Colonic mucosa (tissue), 4 donors: Measurements from ENCODE around the gene CYP2W1. TPM values are rescaled to one million over a fixed set of nuclear protein-coding genes. Genes with fewer than 3 reads are reported as not detected.

Experiments used
- DNase-seq: peaks from one replicate; pipeline ENCODE4 v3.0.0-alpha.2; 2020
- H3K27ac ChIP-seq: fragments of 200-600 bp; one replicate; pipeline ENCODE4 v1.8.0; 2021
- H3K27me3 ChIP-seq: fragments of 200-600 bp; one replicate; pipeline ENCODE4 v1.8.0; 2021
- H3K36me3 ChIP-seq: fragments of 200-600 bp; one replicate; pipeline ENCODE4 v1.8.0; 2021
- H3K4me1 ChIP-seq: fragments of 200-600 bp; one replicate; pipeline ENCODE4 v1.8.0; 2021; ENCODE audit warnings: mild to moderate bottlenecking
- H3K4me3 ChIP-seq: fragments of 200-600 bp; one replicate; pipeline ENCODE4 v1.8.0; 2021
- H3K9ac ChIP-seq, 2 donors: one replicate each; pipeline ENCODE4 v1.7.0; 2013; ENCODE audit warnings: control low read depth in 2 of 2, low read depth in 2 of 2, low read length in 2 of 2
- H3K9me3 ChIP-seq: fragments of 200-600 bp; one replicate; pipeline ENCODE4 v1.8.0; 2021
- CTCF ChIP-seq: fragments of 200-600 bp; IDR thresholded peaks from one replicate; pipeline ENCODE4 v1.8.0; 2022; ENCODE audit warnings: antibody characterized with exemption, mild to moderate bottlenecking
- intact Hi-C: fragments of 100-400 bp; cut with DNase I; formaldehyde crosslinking; loops from one replicate; pipeline ENCODE4 v1.14.1; 2022
- total RNA-seq, 2 donors: library from RNA; stranded (reverse); fragmentation: NEBNext Ultra II Directional in 1 of 2; extraction: Animal tissue kit (Norgen Biotek cat#: 25700) in 1 of 2; gene quantifications; one replicate each; pipeline ENCODE4 v1.2.1, GENCODE V29; 2021
- donor health status: healthy.
- donor health status: DM: no; HTN: no; CAD: no.
- donor health status: DM: no; HTN: no; CAD: no.

The CYP2W1 gene
- total RNA-seq, 2 donors from 2014 or later, result 2.7 to 4.5 TPM

- Histone ChIP-seq H3K4me3 (no peak overlapping the region), H3K4me1 (no peaks in the 10 kb centered on the region), H3K27me3 (no peaks in the 10 kb centered on the region), H3K9me3 (no peaks in the 10 kb centered on the region), H3K9ac (no peak overlapping the region), H3K36me3 (no peaks in the 10 kb centered on the region), H3K27ac (no peak overlapping the region)
- TF ChIP-seq CTCF, result no peak
- no peak for DNase-seq
- intact Hi-C loops, result no loop called here
Measured at GRCh38 chr7:1016577-1017531, 33.9 kb downstream of the CYP2W1 start.

- DNase-seq, result no peak
- no peaks in the 10 kb centered on the region for H3K4me1 ChIP-seq
Measured at GRCh38 chr7:1017586-1018333, 34.8 kb downstream of the CYP2W1 start.

GRCh38 chr7:1018334-1018695 is 35.3 kb downstream of the CYP2W1 start:
- intact Hi-C loops, result no loop called here
- no peaks in the 10 kb centered on the region for H3K36me3 ChIP-seq
- TF ChIP-seq CTCF, result no peak

More at GRCh38 chr7:1017586-1018333, 34.8 kb downstream of the CYP2W1 start:
- Histone ChIP-seq H3K36me3 (no peaks in the 10 kb centered on the region), H3K9me3 (no peaks in the 10 kb centered on the region), H3K9ac (no peak overlapping the region), H3K4me3 (no peak overlapping the region), H3K27me3 (no peaks in the 10 kb centered on the region), H3K27ac (no peak overlapping the region)
- no peak for TF ChIP-seq CTCF
- intact Hi-C loops, result no loop called here

GRCh38 chr7:1019255-1019785 is 36.3 kb downstream of the CYP2W1 start:
- TF ChIP-seq CTCF, result no peak
- H3K27ac ChIP-seq, result no peak overlapping the region
- H3K9ac ChIP-seq, result no peak overlapping the region
- H3K4me1 ChIP-seq, result no peaks in the 10 kb centered on the region
- DNase-seq, result no peak
- H3K27me3 ChIP-seq, result no peaks in the 10 kb centered on the region
- no peaks in the 10 kb centered on the region for H3K36me3 ChIP-seq
- H3K4me3 ChIP-seq, result no peak overlapping the region
- intact Hi-C loops, result no loop called here
- H3K9me3 ChIP-seq, result no peaks in the 10 kb centered on the region

More at GRCh38 chr7:1018334-1018695, 35.3 kb downstream of the CYP2W1 start:
- Histone ChIP-seq H3K27me3 (no peaks in the 10 kb centered on the region), H3K9me3 (no peaks in the 10 kb centered on the region), H3K4me1 (no peaks in the 10 kb centered on the region), H3K27ac (no peak overlapping the region), H3K4me3 (no peak overlapping the region), H3K9ac (no peak overlapping the region)
- DNase-seq, result no peak

- H3K4me3 ChIP-seq, result no peak overlapping the region
- DNase-seq, result no peak
- H3K9me3 ChIP-seq, result no peaks in the 10 kb centered on the region
- no peaks in the 10 kb centered on the region for H3K27me3 ChIP-seq
- H3K36me3 ChIP-seq, result no peaks in the 10 kb centered on the region
- H3K4me1 ChIP-seq, result no peaks in the 10 kb centered on the region
- H3K27ac ChIP-seq, result no peak overlapping the region
- no peak overlapping the region for H3K9ac ChIP-seq
- intact Hi-C loops, result no loop called here
- TF ChIP-seq CTCF, result no peak
Measured at GRCh38 chr7:1019789-1020610, 37.0 kb downstream of the CYP2W1 start.
